CD14-positive monocyte (primary cell): ENCODE results near the gene MKNK1. TPM values are rescaled to one million over a fixed set of nuclear protein-coding genes. Genes with fewer than 3 reads are reported as not detected.

Experiments used
- DNase-seq, 3 donors: peaks; one replicate each; pipeline ENCODE4 v3.0.0-alpha.2; 2011 to 2022
- H2AFZ ChIP-seq: 2 replicates; pipeline ENCODE4 v1.6.0; 2012; ENCODE audit warnings: mild to moderate bottlenecking, low read depth, low read length, inconsistent platforms; ENCODE audit not compliant: insufficient read depth, poor library complexity, severe bottlenecking
- H3K27ac ChIP-seq, 2 donors: 1 replicate in 1 of 2; 2 replicates in 1 of 2; pipeline ENCODE4 v1.5.1; 2012 to 2013; ENCODE audit warnings: low read length in 2 of 2, control low read depth in 1 of 2, inconsistent platforms in 1 of 2, low read depth in 1 of 2, mild to moderate bottlenecking in 1 of 2
- H3K27me3 ChIP-seq, 2 donors: one replicate each; pipeline versions ENCODE4 v1.6.0 to v1.6.1; 2011 to 2013; ENCODE audit warnings: low read length in 2 of 2; ENCODE audit not compliant: control insufficient read depth in 2 of 2, insufficient read depth in 2 of 2
- H3K36me3 ChIP-seq, 2 donors: replicated peaks in 1 of 2; 1 replicate in 1 of 2; 2 replicates in 1 of 2; pipeline versions ENCODE4 v1.5.1 to v1.6.1; 2012 to 2013; ENCODE audit warnings: low read length in 2 of 2, control low read depth in 1 of 2, inconsistent platforms in 1 of 2, mild to moderate bottlenecking in 1 of 2; ENCODE audit not compliant: insufficient read depth in 2 of 2, control insufficient read depth in 1 of 2
- H3K4me1 ChIP-seq, 2 donors: 1 replicate in 1 of 2; 2 replicates in 1 of 2; pipeline versions ENCODE4 v1.5.1 to v1.6.1; 2012 to 2013; ENCODE audit warnings: low read length in 2 of 2, control low read depth in 1 of 2, inconsistent platforms in 1 of 2, mild to moderate bottlenecking in 1 of 2, moderate library complexity in 1 of 2; ENCODE audit not compliant: insufficient read depth in 2 of 2, control insufficient read depth in 1 of 2
- H3K4me2 ChIP-seq: replicated peaks from 2 replicates; pipeline ENCODE3; 2012; ENCODE audit warnings: low read length, moderate library complexity, mild to moderate bottlenecking; ENCODE audit not compliant: poor library complexity, severe bottlenecking; ENCODE audit errors: extremely low read depth
- H3K4me3 ChIP-seq, 3 experiments: fragments of 200-600 bp in 1 of 3; sonication (generic) in 1 of 3; replicated peaks in 1 of 3; 1 replicate in 2 of 3; 2 replicates in 1 of 3; pipeline ENCODE4 v1.5.1; 2011 to 2013; ENCODE audit warnings: low read length in 3 of 3, mild to moderate bottlenecking in 3 of 3, control low read depth in 2 of 3, low read depth in 2 of 3, inconsistent platforms in 1 of 3, moderate library complexity in 1 of 3
- H3K79me2 ChIP-seq: 2 replicates; pipeline ENCODE4 v1.6.0; 2012; ENCODE audit warnings: mild to moderate bottlenecking, control low read depth, inconsistent platforms, low read length, moderate library complexity; ENCODE audit not compliant: insufficient read depth
- H3K9ac ChIP-seq: 2 replicates; pipeline ENCODE4 v1.6.0; 2017; ENCODE audit warnings: low read length, mild to moderate bottlenecking; ENCODE audit not compliant: insufficient read depth, poor library complexity, severe bottlenecking
- H3K9me3 ChIP-seq, 2 donors: replicated peaks in 1 of 2; 1 replicate in 1 of 2; 2 replicates in 1 of 2; pipeline versions ENCODE4 v1.5.1 to v1.6.1; 2012 to 2013; ENCODE audit warnings: low read length in 2 of 2, control low read depth in 1 of 2; ENCODE audit not compliant: control insufficient read depth in 1 of 2, insufficient read depth in 1 of 2
- H4K20me1 ChIP-seq: 2 replicates; pipeline ENCODE4 v1.6.0; 2012; ENCODE audit warnings: mild to moderate bottlenecking, low read length, control low read depth, moderate library complexity; ENCODE audit not compliant: insufficient read depth
- H3K27ac Mint-ChIP-seq, 7 donors: one replicate each; pipeline ENCODE4 v1.8.0; 2020; ENCODE audit warnings: mild to moderate bottlenecking in 7 of 7, mixed read lengths in 7 of 7, moderate library complexity in 6 of 7, inconsistent platforms in 2 of 7
- H3K27me3 Mint-ChIP-seq, 3 donors: one replicate each; pipeline ENCODE4 v1.8.0; 2021 to 2022; ENCODE audit warnings: low read depth in 3 of 3, mild to moderate bottlenecking in 3 of 3, mixed read lengths in 3 of 3, moderate library complexity in 3 of 3, inconsistent platforms in 1 of 3
- H3K36me3 Mint-ChIP-seq, 2 donors: one replicate each; pipeline ENCODE4 v1.8.0; 2020; ENCODE audit warnings: mixed read lengths in 2 of 2, inconsistent platforms in 1 of 2, mild to moderate bottlenecking in 1 of 2
- H3K4me1 Mint-ChIP-seq: one replicate; pipeline ENCODE4 v1.8.0; 2020; ENCODE audit warnings: mild to moderate bottlenecking, mixed read lengths
- H3K4me3 Mint-ChIP-seq, 2 donors: one replicate each; pipeline ENCODE4 v1.8.0; 2020; ENCODE audit warnings: mild to moderate bottlenecking in 2 of 2, mixed read lengths in 2 of 2, moderate library complexity in 1 of 2
- H3K9me3 Mint-ChIP-seq, 7 donors: one replicate each; pipeline ENCODE4 v1.8.0; 2020 to 2022; ENCODE audit warnings: mixed read lengths in 7 of 7, mild to moderate bottlenecking in 6 of 7, moderate library complexity in 6 of 7, inconsistent platforms in 2 of 7
- WGBS: methylation state at CpG from one replicate; pipeline ENCODE4 v1.1.5; 2013; ENCODE audit warnings: missing lambda C conversion rate; ENCODE audit not compliant: insufficient coverage; 5-methylcytosine and 5-hydroxymethylcytosine counted together
- intact Hi-C, 2 donors: fragments of 100-400 bp; cut with micrococcal nuclease; formaldehyde crosslinking; loops; one replicate each; pipeline versions ENCODE4 v1.15.0 to v1.15.1; 2023
- polyA plus RNA-seq, 3 donors: library from polyadenylated mRNA; depleted of rRNA in 1 of 3; unstranded in 2 of 3; stranded (reverse) in 1 of 3; fragments of 300-500 nt in 2 of 3; fragments of >200 nt in 1 of 3; fragmentation: Illumina TruSeq in 2 of 3; gene quantifications; 1 replicate in 2 of 3; 2 replicates in 1 of 3; pipeline ENCODE4 v1.2.3, GENCODE V29; 2012 to 2021
- TF ChIP-seq, protein P1 (sequence below): fragments of 200-600 bp; IDR thresholded peaks from one replicate; pipeline ENCODE4 v1.8.0; 2022; ENCODE audit warnings: antibody characterized with exemption, mild to moderate bottlenecking

MKNK1 gene
- polyA plus RNA-seq, 3 donors: 38.2 to 144 (median 38.6) TPM

DNA sequence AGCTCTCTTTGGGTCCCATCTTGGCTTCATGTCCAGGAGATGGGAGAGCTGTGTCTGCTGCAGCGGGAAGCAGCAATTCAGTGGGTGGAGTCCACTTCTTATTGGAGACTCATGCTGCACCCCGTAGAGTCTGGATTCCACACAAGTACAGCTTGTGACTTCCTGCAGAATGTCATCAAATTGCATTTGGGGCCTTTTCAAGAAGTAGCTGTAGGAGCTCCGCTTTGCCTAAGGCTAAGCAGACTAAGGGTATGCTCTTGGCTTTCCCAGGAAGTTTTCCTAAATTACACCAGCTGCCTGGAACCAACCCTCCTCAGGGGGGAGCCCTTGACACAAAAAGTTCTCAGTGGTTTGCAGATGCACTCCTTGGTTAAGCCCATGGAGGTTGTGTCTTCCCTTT is 18.3 kb upstream of the MKNK1 start:
- Histone ChIP-seq H3K9ac (no peak overlapping the region), H3K4me1 (peaks cover 4 to 9% of the 10 kb centered on the region in 2 donors), H3K9me3 (no peaks in the 10 kb centered on the region), H3K27me3 (no peaks in the 10 kb centered on the region), H4K20me1 (no peaks in the 10 kb centered on the region), H2AFZ (no peak overlapping the region), H3K79me2 (no peaks in the 10 kb centered on the region), H3K4me3 (no peak overlapping the region), H3K36me3 (no peaks in the 10 kb centered on the region), H3K27ac (no peak overlapping the region), H3K4me2 (no peak overlapping the region)
- no peak for DNase-seq
- TF ChIP-seq, protein P1, sequence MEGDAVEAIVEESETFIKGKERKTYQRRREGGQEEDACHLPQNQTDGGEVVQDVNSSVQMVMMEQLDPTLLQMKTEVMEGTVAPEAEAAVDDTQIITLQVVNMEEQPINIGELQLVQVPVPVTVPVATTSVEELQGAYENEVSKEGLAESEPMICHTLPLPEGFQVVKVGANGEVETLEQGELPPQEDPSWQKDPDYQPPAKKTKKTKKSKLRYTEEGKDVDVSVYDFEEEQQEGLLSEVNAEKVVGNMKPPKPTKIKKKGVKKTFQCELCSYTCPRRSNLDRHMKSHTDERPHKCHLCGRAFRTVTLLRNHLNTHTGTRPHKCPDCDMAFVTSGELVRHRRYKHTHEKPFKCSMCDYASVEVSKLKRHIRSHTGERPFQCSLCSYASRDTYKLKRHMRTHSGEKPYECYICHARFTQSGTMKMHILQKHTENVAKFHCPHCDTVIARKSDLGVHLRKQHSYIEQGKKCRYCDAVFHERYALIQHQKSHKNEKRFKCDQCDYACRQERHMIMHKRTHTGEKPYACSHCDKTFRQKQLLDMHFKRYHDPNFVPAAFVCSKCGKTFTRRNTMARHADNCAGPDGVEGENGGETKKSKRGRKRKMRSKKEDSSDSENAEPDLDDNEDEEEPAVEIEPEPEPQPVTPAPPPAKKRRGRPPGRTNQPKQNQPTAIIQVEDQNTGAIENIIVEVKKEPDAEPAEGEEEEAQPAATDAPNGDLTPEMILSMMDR: peak; percentile 42
- Mint-ChIP-seq H3K27me3 (peaks cover 0 to 3% (median 3%) of the 10 kb centered on the region in 3 donors), H3K36me3 (no peaks in the 10 kb centered on the region), H3K4me1 (peaks cover 14% of the 10 kb centered on the region), H3K27ac (no peak overlapping the region), H3K9me3 (no peaks in the 10 kb centered on the region), H3K4me3 (no peak overlapping the region)
- intact Hi-C loops: no loop called here
- 73% methylated on average over 3 of the region's 3 CpGs for WGBS

DNA sequence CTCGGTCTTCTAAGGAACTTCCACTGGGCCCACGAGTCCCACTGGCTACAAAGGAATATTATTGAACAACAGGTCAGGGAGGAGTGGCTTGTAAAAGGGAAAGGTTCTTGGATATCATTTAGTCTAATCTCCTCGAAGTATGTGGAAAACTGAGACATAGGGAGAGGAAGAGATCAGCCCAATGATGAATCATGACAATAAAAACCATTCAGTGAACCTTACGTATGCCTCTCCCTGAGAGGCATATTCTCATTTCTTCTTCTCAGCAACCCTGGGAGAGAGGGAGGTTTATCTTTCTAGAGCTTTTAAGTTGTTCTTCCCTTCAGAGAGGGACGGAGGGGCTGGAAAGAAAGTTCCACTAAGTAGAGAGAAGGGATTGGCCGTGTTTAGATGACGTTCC is 17.9 kb upstream of the MKNK1 start:
- Histone ChIP-seq H3K36me3 (no peaks in the 10 kb centered on the region), H3K79me2 (peaks cover under 1% of the 10 kb centered on the region), H3K9me3 (no peaks in the 10 kb centered on the region), H4K20me1 (no peaks in the 10 kb centered on the region), H3K4me2 (no peak overlapping the region), H3K4me1 (peaks cover 8 to 14% of the 10 kb centered on the region in 2 donors), H3K27me3 (no peaks in the 10 kb centered on the region), H2AFZ (no peak overlapping the region), H3K9ac (no peak overlapping the region), H3K4me3 (no peak overlapping the region), H3K27ac (no peak overlapping the region)
- Mint-ChIP-seq H3K36me3 (no peaks in the 10 kb centered on the region), H3K4me3 (no peak overlapping the region), H3K27ac (no peak overlapping the region), H3K27me3 (peaks cover 0 to 5% (median 3%) of the 10 kb centered on the region in 3 donors), H3K4me1 (peaks cover 18% of the 10 kb centered on the region), H3K9me3 (no peaks in the 10 kb centered on the region)
- 94% methylated on average over 5 of the region's 7 CpGs for WGBS
- DNase-seq: no peak
- intact Hi-C loops: no loop called here
- TF ChIP-seq, protein P1: no peak
